ENCODE results near the gene NCK2.

The NCK2 gene

DNA sequence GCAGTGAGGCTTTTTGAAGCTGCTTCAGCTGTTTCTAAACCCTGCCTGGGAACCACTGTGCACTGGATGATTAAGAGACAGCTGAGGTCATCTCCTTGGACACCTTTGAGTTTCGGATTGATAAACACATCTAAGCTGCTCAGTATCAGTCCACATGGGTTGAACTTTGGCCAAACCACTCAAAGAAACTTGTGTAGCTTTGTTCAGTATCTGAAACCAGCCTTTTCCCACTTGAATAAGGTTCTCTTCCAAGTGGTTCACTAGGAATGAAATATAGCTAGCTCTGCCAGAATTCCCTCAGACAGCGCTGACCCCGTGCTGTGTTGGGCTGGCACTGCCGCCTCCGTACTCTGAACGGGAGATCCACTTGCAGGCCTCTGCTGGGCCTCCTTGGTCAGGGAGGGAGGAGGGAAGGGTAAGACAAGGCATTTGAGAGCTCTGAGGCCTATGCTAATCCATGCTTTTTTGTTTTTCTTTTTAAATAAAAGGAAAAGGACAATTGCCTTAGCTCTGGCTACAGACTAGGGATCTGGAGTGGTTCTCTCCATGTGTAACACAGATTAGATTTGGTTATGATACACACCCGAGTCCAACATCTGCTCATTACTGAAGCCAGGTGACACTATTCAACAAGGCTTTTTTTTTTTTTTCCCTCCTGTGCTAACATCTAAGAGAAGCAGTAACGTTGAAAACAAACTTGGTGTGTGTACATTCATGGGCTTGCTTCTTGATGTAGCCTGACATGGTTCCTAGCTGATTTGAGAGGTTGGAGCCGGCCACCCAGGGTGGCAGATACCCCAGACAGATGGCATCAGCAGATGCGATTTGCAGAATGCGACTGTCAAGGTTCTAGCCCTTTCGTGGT lies 67.7 kb downstream of the NCK2 start:
- DNase-seq (ENCODE audit: low read depth in 2 of 2) = no peak

GRCh38 chr2:105813045-105813315 lies 68.3 kb downstream of the NCK2 start:
- no peak for DNase-seq (ENCODE audit: low read depth in 2 of 2)

DNA sequence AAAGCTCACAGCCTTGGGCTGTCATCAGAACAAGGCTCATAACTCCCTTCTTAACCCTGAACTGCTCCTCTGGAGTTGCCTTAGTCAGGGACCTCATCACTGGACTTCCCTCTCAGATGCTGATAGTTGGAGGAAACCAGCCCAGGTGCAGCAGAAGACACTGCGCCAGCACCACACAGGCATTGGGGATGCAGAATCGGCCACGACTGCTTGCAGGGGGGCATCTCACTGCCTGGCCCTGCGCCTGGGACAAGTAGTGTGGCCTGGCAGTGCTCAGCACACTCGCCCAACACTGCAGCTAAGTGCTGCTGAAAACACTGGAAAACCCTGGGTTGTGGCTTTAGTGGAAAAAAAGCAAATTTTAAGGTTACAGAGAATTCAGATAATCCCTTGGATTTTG lies 68.7 kb downstream of the NCK2 start:
- DNase-seq (ENCODE audit: low read depth in 2 of 2) = no peak

GRCh38 chr2:105814291-105814940 lies 69.7 kb downstream of the NCK2 start:
- no peak for DNase-seq (ENCODE audit: low read depth in 2 of 2)

DNA sequence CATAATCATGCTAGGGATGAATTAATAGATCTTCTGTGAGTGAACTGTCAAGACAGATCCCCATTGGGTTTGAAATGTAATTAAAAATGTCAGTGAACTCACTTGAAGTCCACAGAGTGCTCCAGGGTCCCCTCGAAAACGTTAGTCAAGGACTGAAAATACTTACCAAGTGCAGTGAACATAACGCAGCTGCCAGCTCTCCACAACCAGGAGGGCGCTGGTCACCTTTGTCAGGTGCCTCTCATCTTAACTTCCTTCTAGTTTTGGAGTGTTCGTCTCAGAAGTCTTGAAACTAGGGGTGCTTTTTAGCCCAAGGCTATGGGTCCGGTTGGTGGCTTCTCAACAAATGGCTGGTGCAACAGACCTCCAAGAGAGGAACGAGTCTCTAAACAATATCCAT lies 70.7 kb downstream of the NCK2 start:
- no peak for DNase-seq (ENCODE audit: low read depth in 2 of 2)

DNA sequence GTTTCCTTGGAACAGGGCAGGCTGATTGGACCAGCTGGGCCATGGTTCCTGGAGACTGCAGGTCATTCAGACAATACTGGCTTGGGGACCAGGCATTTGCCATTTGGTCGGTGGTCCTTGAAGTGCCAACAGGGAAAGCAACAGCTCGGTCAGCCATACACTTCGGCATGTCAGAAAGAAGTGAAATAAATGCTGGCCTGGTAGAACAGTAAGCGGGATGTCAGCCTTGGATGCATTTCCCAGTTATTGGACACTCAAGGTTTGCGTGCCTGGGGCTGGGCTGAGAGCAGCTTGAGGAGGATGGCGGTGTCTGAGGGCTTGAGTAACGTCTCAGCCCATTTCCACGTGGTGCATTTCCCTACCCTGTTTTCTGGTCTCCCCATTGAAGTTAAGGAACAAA lies 75.4 kb downstream of the NCK2 start:
- DNase-seq (ENCODE audit: low read depth in 2 of 2) = no peak

GRCh38 chr2:105820691-105821090 lies 76.0 kb downstream of the NCK2 start:
- DNase-seq (ENCODE audit: low read depth in 2 of 2) = no peak

DNA sequence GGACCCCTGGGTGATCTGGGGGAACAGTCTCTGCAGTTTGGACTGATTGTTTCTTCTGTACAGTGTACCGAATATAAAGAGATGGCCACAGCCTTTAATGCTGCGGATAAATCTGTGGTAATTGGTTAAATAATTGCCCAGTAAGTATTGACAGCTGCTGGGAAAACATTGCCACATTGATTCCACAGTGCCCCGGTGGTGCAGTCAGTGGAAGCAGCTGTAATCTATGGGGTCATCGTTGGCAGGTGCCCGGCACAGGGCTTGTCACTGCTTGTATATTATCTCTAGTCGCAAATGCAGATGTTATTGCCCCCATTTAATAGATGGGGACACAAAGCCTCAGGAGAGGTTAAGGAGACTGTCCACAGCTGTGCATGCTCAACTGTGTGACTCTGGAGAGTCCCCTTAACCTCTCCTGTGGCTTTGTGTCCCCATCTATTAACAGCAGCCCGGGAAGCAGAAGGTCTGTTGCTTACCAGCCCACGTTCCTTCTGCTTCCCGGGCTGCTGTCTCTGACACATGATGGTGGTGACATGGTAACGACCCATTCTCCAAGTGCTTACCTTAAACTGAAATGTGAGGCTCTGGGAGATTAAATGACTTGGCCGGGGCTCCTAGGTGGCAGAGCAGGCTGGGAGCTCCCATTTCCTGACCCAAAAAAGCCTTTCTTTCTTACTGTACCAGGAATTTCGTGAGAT lies 76.9 kb downstream of the NCK2 start:
- DNase-seq (ENCODE audit: low read depth in 2 of 2) = no peak

DNA sequence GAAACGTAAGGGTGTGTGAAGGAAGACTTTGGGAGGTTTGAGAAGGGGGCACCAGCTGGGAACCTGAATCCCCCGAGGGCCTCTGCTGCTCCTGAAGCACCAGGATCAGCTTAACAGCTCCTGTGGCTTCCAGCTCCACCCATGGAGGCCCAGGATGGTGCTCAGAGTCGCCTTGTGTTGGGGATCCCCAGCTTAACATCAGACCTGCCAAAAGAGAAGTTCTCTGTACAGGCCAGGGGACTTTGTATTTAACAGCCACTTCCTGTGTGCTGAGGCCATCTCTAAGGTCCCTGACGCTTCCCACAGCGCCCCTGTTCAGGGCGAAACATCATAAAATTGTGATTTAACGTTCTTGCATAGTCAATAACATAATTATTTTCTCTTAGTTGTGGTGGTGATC lies 77.5 kb downstream of the NCK2 start:
- no peak for DNase-seq (ENCODE audit: low read depth in 2 of 2)

DNA sequence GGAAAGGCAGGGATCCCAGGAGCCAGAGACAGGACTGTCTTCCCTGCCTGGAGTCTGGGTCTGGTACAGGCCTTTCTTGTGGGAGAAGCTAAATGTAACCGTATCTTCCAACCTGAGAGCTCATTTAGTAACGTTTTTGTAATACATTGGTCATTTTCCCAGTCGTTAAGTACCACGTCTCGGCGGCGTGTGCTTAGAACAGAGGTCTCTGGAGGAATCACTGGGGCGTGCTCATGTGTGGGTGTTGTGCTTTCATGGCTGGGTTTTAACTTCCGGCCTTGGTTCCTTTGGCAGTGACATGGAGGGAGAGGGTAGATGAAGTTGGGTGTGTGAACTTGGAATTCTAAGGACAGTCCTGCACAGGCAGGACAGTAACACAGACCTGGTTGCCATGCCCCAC lies 79.7 kb downstream of the NCK2 start:
- DNase-seq (ENCODE audit: low read depth in 2 of 2) = no peak

DNA sequence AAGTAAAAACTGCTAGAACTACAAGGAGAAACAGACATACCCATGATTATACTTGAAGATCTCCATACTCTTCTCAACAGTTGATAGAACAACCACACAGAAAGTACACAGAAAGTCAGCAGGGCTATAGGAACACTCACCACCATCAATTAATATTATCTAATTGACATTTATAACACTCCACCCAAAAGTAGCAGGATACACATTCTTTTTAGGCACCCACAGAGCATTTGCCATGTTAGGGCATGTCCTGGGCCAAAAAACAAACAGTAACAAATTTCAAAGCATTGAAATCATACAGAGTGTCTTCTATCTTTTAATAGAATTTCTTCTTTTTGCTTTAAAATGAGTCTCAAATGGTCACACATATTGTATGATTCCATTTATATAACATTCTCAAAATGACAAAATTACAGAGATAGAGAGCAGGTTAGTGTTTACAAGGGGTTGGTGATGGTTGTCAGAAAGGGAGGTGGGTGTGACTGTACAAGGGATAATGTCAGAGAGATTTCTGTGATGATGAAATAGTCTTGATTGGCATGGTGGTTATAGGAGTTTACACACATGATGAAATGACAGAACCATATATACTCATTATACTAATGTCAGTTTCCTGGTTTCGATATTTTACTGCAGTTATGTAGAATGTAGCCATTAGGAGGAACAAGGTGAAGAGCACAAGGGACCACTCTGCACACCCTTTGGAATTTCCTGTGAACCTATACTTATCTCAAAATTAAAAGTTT lies 82.8 kb downstream of the NCK2 start:
- no peak for DNase-seq (ENCODE audit: low read depth in 2 of 2)

- no peak for DNase-seq (ENCODE audit: low read depth in 2 of 2)
These were observed 83.8 kb downstream of the NCK2 start for GRCh38 chr2:105828558-105828957.

DNA sequence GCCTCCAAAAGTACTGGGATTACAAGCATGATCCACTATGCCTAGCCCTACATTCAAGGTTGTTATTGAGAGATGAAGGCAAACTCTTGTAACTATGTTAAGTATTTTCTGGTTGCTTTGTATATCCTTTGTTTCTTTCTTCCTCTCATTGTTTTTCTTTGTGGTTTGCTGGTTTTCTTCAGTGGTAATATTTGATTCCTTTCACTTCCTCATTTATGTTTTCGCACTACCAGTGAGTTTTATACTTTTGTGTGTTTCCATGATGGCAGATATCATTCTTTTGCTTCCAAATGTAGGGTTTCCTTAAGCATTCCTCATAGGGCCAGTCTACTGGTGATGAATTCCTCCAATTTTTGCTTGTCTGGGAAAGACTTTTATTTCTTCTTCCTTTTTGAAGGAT lies 90.2 kb downstream of the NCK2 start:
- no peak for DNase-seq (ENCODE audit: low read depth in 2 of 2)

DNA sequence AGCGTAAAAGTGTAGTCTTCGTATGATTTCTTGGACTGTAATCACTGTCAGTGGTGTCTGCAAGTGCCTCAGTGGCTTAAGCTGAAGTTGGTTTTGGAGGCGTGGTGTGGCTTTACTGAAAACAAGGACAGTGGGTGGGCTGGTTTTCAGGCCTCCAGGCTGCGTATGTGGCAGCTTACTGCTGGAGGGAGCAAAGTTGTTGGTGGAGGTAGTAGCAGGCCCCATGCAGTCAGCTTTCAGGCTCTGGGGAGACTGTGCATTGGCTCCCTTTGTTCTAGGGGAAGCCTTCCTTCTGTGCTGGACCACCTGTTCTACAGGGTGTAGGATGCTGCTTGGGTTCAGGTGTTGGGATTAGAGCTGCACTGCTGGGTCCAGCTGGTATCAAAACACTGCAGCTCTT lies 91.6 kb downstream of the NCK2 start:
- DNase-seq (ENCODE audit: low read depth in 2 of 2) = no peak

- peak in 1 of 2 donors; percentile 49 for DNase-seq (ENCODE audit: low read depth in 2 of 2)
These were observed 92.4 kb downstream of the NCK2 start for GRCh38 chr2:105836840-105837692.

GRCh38 chr2:105839793-105840192 lies 95.1 kb downstream of the NCK2 start:
- no peak for DNase-seq (ENCODE audit: low read depth in 2 of 2)

- no peak for DNase-seq (ENCODE audit: low read depth in 2 of 2)
These were observed 96.2 kb downstream of the NCK2 start for GRCh38 chr2:105840933-105841332.

DNA sequence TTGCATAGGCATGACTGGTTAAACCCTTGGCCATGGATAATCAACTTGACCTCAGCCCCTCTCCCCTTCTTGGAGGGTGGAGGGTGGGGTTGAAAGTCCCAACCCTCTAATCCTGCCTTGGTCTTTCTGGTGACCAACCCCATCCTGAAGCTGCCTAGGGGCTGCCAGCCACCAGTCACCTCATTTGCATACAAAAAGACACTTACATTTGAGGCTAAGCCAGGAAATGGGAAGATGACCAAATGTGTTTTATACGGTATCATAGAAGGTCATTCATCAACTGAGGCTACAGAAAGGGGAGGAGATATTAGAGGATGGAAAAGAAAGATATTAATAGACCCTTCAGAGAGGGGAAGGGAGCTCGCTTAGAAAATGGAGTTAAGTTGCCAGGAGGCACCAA lies 96.8 kb downstream of the NCK2 start:
- no peak for DNase-seq (ENCODE audit: low read depth in 2 of 2)

DNA sequence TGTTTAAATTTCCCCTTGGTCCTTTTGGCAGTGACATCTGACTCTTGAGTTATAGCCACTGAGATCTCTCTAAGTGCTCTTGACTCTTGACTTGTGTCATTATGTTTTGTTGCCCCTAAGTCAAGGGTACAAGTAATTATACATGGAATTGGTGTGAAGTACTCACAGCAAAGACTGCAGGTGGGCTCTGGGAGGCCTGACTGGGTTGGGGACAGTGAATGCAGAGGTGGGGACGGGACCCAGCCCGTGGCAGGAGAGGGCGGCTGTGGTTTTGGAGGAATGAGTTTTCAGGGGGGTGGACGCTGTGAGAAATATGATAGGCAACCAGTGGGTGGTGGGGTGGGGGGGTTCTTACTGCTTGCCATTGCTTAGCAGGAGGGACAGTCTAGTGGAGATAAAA lies 97.8 kb downstream of the NCK2 start:
- DNase-seq (ENCODE audit: low read depth in 2 of 2) = no peak

- no peak for DNase-seq (ENCODE audit: low read depth in 2 of 2)
These were observed 99.0 kb downstream of the NCK2 start for GRCh38 chr2:105843476-105844374.
